Ovary (tissue), 3 donors: Measurements from ENCODE around the gene TNKS1BP1.

Source experiments
- CTCF ChIP-seq, 3 donors: fragments of 450-650 bp in 2 of 3; fragments of 200-600 bp in 1 of 3; IDR thresholded peaks; one replicate each; pipeline versions ENCODE4 v1.5.1 to v1.8.0; 2016 to 2022; ENCODE audit warnings: antibody characterized with exemption in 3 of 3, mild to moderate bottlenecking in 1 of 3
- POLR2A ChIP-seq: fragments of 450-650 bp; IDR thresholded peaks from one replicate; pipeline ENCODE4 v1.6.1; 2017; ENCODE audit warnings: antibody characterized with exemption, mild to moderate bottlenecking, moderate library complexity
- donor health status: DM: no; HTN: no; CAD: no.

DNA sequence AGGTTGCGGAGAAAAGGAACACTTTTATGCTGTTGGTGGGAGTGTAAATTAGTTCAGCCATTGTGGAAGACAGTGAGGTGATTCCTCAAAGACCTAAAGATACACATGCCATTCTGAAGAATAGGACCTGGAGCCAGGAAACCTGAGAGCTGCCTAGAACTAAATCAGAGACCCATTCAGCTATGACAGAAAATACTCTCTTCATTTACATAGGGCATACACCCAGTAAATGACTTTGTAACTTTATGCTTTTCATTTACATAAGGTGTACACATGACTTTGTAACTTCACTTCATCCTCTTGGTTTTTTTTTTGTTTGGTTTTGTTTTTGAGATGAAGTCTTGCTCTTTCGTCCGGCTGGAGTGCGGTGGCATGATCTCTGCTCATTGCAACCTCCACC lies 62.6 kb downstream of the TNKS1BP1 start:
- TF ChIP-seq CTCF (IDR thresholded peaks at IDR 0.05) (no peak), POLR2A (no peak)
